GM19395 (cell line): Measurements from ENCODE around the gene CRYBG3.

Experiments
- ATAC-seq: cut with Tn5 transposase; IDR thresholded peaks from one replicate; pipeline ENCODE4 v1.9.1; 2021; ENCODE audit warnings: mild to moderate bottlenecking, moderate library complexity; ENCODE audit not compliant: unreplicated experiment

Gene CRYBG3

DNA sequence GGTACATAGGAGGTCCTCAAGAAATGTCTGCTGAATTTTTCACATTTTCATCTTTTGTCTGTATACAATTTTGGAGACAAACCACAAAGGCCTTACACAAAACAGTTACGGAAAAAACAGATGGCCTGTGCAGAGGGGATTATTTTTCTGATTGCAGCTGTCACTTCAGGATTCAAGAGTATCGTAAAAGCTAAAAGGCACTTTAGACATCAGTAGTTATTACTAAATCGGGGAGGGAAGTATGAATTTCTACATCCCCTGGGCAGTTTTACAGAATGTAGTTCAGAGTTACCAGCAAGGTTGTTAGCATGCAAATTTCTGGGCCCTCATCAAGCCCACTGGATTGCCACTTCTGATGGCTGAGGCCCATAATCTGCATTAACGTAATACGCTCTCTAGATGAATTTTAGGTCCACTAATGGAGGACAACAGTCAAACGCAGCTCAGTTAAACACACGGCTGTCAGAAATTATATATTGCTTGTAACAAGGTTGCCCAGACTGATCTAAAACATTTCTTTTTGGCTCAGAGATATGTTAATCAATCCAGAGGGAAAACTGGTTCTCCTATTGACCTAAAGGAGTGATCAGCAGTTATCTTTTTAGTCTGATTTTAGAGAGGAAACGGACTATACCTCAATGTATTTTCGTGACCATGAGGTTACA lies 149.3 kb downstream of the CRYBG3 start:
- no peak for ATAC-seq

DNA sequence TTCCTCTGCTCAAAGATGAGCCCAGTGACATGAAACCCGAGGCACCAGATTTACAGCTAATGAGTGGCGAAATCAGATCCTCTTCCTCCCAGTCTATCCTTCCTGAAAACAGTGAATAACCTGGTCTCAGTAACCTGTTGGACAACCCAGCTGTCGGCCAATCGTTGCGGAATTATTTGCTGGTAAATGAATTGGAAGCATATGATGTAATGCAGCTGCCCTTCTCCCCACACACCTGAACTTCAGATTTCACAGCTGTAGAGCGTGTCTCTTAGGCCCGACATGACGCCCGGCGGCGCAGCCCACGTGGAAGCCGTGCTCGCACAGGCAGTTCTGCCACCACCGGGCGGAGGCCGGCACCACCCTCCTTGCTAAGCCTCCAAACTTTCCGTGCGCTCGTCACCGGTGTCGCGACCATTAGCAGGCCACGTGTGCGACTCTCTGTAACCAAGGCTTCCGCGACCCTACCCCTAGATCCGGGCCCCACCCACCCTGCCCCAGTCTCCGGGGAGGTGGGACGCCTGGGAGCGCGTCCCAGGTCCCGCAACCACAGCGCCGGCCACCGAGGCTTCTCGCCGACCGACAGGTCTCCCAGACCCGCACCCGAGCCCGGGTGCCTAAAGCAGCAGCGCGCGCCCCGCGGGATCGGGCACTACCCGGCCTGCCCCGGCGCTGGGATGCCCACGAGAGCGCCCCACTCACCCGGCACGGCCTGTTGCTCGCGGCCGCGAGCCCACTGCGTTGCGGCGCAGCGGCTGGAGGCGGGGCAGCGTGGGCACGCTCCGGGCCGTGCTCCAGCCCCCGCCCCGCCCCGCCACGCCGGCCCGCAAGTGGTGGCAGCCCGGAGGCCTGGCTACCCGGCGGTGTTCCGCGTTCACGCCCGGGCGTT lies 150.1 kb downstream of the CRYBG3 start, which contains the start of gene RIOX2:
Gene RIOX2, minus strand, starts transcription at position 753 of the 889 bp plus-strand sequence. CDS start 4,838 bp downstream, outside the sequence.
- peak; percentile 90 for ATAC-seq

DNA sequence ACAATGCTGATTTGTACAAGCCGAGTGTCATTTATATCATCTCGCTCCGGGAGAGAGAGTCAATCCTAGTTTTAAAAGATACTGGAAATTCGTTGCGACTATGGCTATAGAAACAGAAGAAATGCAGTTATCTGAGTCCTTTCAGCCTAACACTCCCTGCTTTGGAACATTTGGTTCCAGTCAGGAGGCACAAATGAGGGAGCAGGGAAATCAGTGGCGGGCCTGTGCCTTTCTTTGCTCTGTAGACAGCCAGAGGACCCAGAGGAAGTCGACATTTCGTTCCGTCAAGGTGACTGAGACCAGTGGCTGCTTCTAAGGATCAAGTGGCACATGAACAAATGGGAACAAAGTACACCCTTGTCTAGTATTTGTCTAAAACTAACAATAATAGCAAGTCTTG lies 151.2 kb downstream of the CRYBG3 start:
- no peak for ATAC-seq

DNA sequence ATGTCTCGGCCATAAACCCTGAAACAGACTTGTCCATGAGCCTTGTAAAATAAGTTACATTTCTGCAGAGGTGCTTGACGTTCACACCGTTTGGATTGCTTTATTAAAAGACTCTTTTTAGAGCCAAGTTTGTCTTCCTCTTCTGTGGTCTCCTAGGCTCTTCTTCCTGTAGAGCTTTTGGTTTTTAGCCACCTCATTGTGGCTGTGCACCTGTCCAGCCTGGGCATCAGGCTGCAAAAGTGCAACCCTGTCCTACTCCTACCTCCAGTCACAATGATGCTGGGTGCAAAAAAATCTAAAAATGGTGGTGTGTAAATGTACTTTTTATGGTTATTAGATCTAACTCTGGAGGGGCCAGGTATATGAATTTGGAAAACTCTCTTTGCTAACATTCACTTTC lies 153.2 kb downstream of the CRYBG3 start:
- no peak for ATAC-seq

DNA sequence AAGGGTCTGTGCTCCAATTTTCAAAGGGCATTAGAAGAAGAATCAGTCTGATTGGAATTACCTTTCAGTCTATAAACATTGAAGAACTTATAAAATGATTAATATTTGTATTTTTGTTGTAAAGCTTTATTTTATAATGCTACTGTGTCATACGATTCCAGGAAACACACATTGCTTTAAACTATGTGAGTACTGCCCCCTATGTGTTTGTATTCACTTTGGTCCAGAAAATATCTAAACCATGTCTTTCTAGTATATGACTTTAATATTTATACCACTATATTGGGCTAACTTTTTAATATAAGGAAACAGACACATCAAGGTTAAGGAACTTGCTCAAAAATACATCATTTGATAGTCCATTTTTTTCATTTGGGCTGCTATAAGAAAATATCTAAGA lies 153.7 kb downstream of the CRYBG3 start:
- no peak for ATAC-seq

DNA sequence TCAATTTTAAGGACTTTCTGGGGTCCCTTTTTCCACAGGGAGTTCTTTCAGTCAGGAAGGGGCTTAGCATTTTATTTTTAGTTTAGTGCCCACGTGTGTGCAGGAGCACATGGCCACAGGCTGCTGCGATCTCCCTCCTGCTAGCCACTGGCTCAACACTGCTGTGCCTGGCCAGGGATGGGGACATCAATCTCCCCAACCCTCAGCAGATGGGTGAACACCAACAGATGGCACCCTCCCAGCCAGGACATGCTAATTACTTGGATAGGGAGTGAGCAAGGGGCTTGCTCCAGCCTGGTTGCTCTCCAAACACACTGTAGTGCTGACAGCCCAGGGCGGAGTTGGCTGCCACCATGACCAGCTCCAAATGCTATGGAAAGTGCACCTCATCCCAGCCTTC lies 157.8 kb downstream of the CRYBG3 start:
- ATAC-seq: no peak

DNA sequence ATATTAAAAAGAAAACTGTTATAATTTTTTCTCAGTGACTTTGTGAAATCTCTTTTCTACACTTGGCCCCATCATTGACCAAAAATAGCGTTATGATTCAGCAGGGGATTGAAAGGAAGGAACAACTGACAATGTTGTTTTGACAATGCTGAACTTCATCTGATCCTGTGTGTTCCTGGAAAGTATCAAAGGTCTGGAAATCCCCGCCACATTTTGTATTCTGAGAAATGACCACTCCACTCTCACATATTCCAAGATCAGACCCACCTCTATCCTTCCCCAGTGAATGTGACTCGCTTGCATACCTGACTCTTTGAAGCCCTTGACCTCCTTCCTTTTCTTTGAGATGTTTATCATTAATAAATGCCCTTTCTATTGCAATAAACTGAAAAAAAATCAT lies 160.1 kb downstream of the CRYBG3 start:
- no peak for ATAC-seq

DNA sequence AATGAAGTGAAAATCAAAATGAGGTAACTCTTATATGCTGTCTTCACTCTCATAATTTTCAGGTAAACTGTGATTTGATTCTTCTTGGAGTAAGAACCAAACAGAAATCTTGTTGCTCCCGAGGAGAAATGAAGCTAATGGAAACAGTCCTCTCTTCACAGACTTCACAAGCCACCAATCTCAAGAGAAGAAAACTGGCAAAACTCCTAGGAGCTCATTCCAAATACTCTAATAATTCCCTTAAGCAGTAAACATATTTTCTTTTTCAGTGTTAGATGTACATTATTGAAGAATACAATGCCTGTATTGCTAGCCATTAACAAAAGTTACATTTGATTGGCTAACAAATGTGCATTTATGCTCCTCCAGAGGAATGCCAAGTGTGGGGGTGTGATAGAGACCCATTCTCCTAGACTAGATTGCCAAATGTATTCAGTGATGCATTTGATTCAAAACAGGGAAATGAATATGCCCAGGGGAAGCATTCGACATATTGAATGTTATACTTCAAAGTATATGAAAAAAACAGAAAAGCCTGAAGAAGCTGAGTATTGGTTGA lies 162.2 kb downstream of the CRYBG3 start:
- no peak for ATAC-seq

DNA sequence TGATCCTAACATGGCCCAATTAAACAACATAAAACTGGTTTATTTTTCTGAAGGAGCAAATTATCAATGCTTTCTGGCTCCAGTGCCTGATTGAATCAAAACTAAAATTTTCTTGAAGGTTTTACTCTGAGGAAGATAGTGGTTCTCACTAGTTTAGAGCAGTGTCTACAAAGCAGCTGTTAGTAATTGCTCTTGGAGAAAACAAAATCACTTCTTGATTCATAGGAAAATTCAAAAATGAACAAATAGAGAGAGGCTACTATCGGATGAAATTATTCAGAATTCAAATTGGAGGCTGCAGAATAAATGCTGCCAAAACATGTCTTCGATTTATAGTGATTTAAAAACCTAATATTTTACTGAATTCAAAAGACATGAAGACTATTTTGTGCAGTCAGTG lies 165.5 kb downstream of the CRYBG3 start:
- ATAC-seq: no peak

DNA sequence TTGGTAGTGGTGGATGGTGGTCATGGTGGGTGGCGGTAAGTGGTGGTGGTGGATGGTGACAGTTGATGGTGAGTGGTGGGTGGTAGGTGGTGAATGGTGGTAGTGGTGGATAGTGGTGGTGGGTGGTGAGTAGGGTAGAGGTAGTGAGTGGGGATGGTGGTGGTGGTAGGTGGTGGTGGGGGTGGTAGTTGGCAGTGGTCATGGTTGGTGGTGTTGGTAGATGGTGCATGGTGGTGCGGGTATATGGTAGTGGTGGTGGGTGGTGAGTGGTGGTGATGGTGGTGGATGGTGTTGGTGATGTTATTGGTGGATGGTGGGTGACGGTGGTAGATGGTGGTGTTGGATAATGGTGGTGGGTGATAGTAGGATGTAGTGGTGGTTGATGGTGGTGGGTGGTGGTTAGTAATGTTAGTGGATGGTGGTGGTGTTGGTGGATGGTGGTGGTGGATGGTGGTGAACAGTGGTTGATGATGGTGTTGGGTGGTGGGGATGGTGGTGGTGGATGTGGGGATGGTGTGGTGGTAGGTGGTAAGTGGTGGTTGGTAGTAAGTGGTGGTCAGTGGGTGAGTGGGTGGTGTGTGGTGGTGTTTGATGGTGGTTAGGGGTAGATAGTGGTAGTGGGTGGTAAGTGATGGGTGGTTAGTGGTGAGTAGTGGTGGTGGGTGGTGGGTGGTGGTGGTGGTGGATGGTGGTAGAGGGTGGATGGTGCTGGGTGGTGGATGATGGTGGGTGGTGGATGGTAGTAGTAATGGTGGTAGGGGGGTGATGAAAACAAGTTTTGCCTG lies 167.2 kb downstream of the CRYBG3 start:
- ATAC-seq: no peak

DNA sequence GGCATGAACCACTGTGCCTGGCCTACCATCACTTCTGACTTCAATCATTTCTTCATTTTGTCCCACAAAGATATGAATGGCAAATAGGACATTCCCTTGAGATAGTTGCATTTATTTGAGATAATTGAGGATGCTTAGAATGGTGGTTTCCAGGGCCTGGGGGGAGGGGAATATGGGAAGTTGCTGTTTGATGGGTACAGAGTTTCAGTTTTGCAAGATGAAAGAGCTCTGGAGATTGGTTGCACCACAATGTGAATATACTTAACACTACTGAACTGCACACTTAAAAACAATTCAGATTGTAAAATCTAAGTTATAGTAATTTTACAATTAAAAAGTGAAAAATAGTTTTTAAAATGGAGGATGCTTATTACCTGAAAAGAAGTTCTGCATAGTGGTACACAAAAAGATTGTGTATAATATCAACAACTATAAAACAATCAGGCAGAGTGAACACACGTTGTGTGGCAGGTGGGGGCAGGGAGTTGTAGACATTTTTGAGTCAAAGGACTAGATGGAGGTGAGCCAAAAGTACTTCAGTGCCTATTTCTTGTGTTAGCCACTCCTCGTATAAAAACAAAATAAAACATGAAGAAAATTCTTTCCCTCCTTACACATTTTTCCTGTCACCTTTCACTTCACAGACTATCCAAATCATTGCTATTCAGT lies 168.9 kb downstream of the CRYBG3 start:
- ATAC-seq: no peak

DNA sequence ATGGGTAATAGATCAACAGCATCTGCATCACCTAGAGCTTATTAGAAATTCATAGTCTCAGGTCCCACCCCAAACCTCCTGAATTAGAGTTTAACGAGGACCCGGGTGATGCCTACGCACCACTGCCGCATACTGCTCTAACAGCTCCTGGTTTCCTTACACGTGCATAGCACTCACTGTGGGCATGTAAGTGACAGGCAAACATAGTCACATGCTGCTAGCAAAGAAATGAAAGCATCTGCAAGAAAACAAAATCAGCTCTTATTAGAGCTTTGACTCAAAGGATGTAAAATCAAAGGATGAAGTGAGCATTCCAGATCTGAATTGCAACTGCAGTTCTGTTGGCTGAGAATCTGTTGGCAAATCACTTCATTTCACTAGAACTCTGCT lies 169.5 kb downstream of the CRYBG3 start:
- no peak for ATAC-seq

DNA sequence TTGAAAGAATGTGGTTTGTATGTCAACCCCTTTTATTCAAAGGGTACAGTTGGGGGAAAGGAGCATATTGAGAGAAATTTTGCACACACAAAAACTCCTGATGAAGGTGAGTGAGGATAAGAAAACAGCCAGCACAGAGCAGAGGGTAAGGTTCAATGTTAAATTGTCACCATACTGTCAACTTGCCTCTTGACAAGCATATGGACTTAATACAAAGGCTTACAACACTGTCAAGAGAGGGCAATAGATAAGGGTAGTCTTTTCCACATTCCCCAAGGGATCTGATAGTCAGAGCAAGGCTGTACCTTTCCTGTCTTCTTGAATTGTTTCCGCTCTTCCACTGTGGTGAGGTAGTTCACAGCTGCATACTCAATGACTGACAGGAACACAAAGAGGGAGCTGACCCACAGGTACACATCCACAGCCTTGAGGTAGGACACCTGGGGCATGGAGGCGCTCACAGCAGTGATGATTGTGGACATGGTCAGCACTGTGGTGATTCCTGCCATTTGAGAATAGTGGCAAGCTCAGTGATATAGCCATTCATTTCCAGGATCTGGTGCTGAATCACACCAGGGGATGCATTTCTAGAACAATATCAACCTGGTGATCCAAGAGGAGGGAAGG lies 170.8 kb downstream of the CRYBG3 start:
- no peak for ATAC-seq

DNA sequence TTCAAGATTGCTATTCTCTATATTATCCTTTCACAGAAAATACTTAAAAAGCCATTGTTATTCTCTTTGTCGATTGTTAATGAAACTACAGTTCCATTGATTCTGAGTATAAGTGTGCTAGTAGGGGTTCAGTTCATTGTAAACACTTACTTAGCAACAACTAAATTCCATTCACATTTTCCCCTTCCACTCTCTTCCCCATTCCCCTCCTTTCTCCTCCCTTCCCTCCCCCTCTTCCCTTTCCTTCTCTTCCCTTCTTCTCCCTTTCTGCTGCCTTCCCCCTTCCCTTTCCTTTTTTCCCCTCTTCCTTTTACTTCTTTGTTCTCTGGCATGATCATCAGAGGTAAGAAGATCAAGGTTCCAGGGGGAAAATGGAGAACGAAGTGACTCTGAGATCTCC lies 171.7 kb downstream of the CRYBG3 start:
- no peak for ATAC-seq

DNA sequence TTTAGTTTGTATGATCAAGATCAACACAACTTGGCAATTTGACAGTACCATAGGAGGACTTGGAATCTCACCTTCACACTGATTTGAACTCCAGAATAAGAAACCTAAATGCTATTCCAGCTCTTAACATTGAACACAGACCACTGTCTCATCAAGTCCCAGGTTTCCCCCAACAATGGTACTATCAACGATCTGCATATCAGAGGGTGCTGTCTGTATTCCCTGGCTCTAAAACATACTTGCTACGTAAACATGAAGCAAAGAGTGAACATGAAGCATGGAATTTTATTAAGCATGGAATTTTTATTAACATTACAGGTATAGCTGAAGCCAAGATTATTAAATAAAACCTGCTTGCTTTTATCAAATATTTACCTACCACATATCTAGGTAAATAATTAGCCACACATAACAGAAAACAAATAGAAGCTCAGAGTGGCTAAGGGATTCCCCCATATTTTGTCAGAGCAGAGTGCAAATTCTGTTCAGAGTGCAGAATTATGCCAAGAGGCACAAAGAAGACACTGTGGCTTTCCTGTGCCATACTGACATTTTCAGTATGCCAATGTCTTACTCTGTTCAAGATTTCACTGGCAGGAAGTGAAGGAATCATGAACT lies 172.6 kb downstream of the CRYBG3 start:
- no peak for ATAC-seq
